Choroid plexus epithelial cell (primary cell): Measurements from ENCODE around the gene ATP10B.

ENCODE experiments used
- DNase-seq: peaks from one replicate; pipeline ENCODE4 v3.0.0-alpha.2; 2010; ENCODE audit warnings: low read depth
- H3K4me3 ChIP-seq: 2 replicates; pipeline ENCODE4 v1.5.1; 2011; ENCODE audit warnings: low read depth, mild to moderate bottlenecking, control low read depth, low read length, moderate library complexity
- CTCF ChIP-seq: conservative IDR thresholded peaks from 2 replicates; pipeline ENCODE4 v1.5.1; 2011; ENCODE audit warnings: low read depth, mild to moderate bottlenecking, control low read depth, inconsistent platforms, low read length, moderate library complexity

Gene ATP10B

GRCh38 chr5:160774666-160775315, 77.2 kb downstream of the ATP10B start:
- no peak for TF ChIP-seq CTCF
- DNase-seq, result no peak
- H3K4me3 ChIP-seq, result no peak overlapping the region

GRCh38 chr5:160773646-160774410, 78.2 kb downstream of the ATP10B start:
- TF ChIP-seq CTCF, result no peak
- H3K4me3 ChIP-seq, result no peak overlapping the region
- no peak for DNase-seq

GRCh38 chr5:160772854-160773253, 79.2 kb downstream of the ATP10B start:
- no peak overlapping the region for H3K4me3 ChIP-seq
- no peak for DNase-seq
- TF ChIP-seq CTCF, result no peak

- TF ChIP-seq CTCF, result no peak
- no peak overlapping the region for H3K4me3 ChIP-seq
- no peak for DNase-seq
These were observed 81.3 kb downstream of the ATP10B start for GRCh38 chr5:160770718-160771117.

GRCh38 chr5:160769301-160769700, 82.7 kb downstream of the ATP10B start:
- TF ChIP-seq CTCF, result no peak
- no peak for DNase-seq

GRCh38 chr5:160767062-160767461, 84.9 kb downstream of the ATP10B start:
- TF ChIP-seq CTCF, result no peak
- no peak overlapping the region for H3K4me3 ChIP-seq
- DNase-seq, result no peak

More at GRCh38 chr5:160769301-160769700, 82.7 kb downstream of the ATP10B start:
- H3K4me3 ChIP-seq, result no peak overlapping the region
